ENCODE data around the gene IFT88.

The IFT88 gene

GRCh38 chr13:20565115-20565736 lies 1.7 kb upstream of the IFT88 start:
- DNase-seq (ENCODE audit: low read depth in 2 of 2), result no peak

- no peak for DNase-seq (ENCODE audit: low read depth in 2 of 2)
These were observed 474 bp upstream of the IFT88 start for GRCh38 chr13:20566468-20566897.

GRCh38 chr13:20567881-20568528 lies 1.0 kb downstream of the IFT88 start:
- no peak for DNase-seq (ENCODE audit: low read depth in 2 of 2)

GRCh38 chr13:20570517-20570916 lies 3.6 kb downstream of the IFT88 start:
- DNase-seq (ENCODE audit: low read depth in 2 of 2), result no peak

- no peak for DNase-seq (ENCODE audit: low read depth in 2 of 2)
These were observed 4.7 kb downstream of the IFT88 start for GRCh38 chr13:20571676-20572075.

GRCh38 chr13:20573186-20573585 lies 6.2 kb downstream of the IFT88 start:
- no peak for DNase-seq (ENCODE audit: low read depth in 2 of 2)

GRCh38 chr13:20573636-20574035 lies 6.7 kb downstream of the IFT88 start:
- DNase-seq (ENCODE audit: low read depth in 2 of 2), result no peak

GRCh38 chr13:20579191-20579590 lies 12.2 kb downstream of the IFT88 start:
- no peak for DNase-seq (ENCODE audit: low read depth in 2 of 2)

GRCh38 chr13:20580257-20580656 lies 13.3 kb downstream of the IFT88 start:
- DNase-seq (ENCODE audit: low read depth in 2 of 2), result no peak

GRCh38 chr13:20582026-20582425 lies 15.1 kb downstream of the IFT88 start:
- no peak for DNase-seq (ENCODE audit: low read depth in 2 of 2)

- DNase-seq (ENCODE audit: low read depth in 2 of 2), result no peak
These were observed 16.9 kb downstream of the IFT88 start for GRCh38 chr13:20583803-20584293.

GRCh38 chr13:20585371-20585770 lies 18.4 kb downstream of the IFT88 start:
- no peak for DNase-seq (ENCODE audit: low read depth in 2 of 2)

GRCh38 chr13:20588529-20589110 lies 21.7 kb downstream of the IFT88 start:
- DNase-seq (ENCODE audit: low read depth in 2 of 2), result no peak

GRCh38 chr13:20590561-20590960 lies 23.6 kb downstream of the IFT88 start:
- no peak for DNase-seq (ENCODE audit: low read depth in 2 of 2)

GRCh38 chr13:20592606-20593005 lies 25.6 kb downstream of the IFT88 start:
- no peak for DNase-seq (ENCODE audit: low read depth in 2 of 2)

- DNase-seq (ENCODE audit: low read depth in 2 of 2), result no peak
These were observed 27.3 kb downstream of the IFT88 start for GRCh38 chr13:20594280-20594679.

- DNase-seq (ENCODE audit: low read depth in 2 of 2), result no peak
These were observed 40.1 kb downstream of the IFT88 start for GRCh38 chr13:20607015-20607414.

GRCh38 chr13:20608438-20609020 lies 41.6 kb downstream of the IFT88 start:
- no peak for DNase-seq (ENCODE audit: low read depth in 2 of 2)

- DNase-seq (ENCODE audit: low read depth in 2 of 2), result no peak
These were observed 42.2 kb downstream of the IFT88 start for GRCh38 chr13:20609145-20609544.

GRCh38 chr13:20610006-20610405 lies 43.0 kb downstream of the IFT88 start:
- DNase-seq (ENCODE audit: low read depth in 2 of 2), result no peak

- no peak for DNase-seq (ENCODE audit: low read depth in 2 of 2)
These were observed 49.3 kb downstream of the IFT88 start for GRCh38 chr13:20616059-20616797.

- no peak for DNase-seq (ENCODE audit: low read depth in 2 of 2)
These were observed 56.0 kb downstream of the IFT88 start for GRCh38 chr13:20623000-20623399.
